ENCODE results near the gene FLOT1. TPM values are rescaled to one million over a fixed set of nuclear protein-coding genes. Genes with fewer than 3 reads are reported as not detected.
A peak's percentile ranks its signal among the peaks of the same experiment; 100 is the strongest.

The FLOT1 gene
- total and polyA plus RNA-seq, 9 of the 15 experiments (the other 6 are each of a cell fraction or from before 2014, with no cell fraction given), result 11.7 to 149 (median 118) TPM

DNA sequence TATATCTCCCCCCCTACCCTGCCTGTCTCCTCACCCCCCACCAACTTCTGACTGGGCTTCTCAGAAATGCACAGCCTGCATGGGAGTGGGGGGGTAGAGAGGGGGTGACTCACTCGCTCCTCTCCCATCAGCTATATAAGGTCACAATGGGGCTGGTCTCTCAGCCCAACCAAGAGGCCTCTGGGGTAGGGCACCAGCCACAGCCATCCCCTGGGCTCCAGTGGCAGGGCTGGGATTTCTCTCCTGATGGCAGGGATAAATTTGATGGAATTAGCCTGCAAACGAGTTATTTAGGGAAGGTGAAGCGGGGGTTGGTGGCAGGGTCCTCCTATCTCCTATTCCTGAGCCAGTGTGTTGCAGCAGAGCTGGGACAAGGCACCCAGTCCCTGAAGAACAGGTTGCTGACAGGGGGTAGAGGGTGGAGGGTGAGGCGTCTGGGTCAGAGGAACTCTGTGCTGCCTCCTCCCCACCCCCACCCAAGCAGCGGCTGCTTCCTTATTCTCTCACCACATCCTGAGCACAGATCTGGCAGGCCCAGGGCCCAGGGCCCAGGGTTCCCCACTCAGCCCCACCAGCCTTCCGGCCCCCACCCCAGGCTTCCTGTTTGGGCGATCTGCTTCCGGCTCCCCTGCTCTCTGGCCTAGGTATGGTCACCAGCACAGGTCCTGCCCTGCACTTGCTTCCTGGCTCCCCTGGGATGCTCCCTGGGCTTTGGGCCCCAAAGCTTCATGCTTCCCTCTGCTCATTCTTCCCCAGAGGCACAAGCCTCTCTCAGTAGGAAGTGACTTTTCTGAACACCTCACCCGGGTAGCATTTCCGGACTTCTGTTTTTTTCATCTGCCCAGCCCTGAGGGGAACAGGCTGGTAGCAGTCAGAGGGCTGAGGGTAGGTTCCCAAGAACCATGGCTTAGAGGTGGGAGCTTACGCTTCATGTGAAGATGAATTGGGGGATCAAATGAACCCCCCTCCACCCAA lies 60.1 kb downstream of the FLOT1 start (continued):
- TF ChIP-seq, protein P1, sequence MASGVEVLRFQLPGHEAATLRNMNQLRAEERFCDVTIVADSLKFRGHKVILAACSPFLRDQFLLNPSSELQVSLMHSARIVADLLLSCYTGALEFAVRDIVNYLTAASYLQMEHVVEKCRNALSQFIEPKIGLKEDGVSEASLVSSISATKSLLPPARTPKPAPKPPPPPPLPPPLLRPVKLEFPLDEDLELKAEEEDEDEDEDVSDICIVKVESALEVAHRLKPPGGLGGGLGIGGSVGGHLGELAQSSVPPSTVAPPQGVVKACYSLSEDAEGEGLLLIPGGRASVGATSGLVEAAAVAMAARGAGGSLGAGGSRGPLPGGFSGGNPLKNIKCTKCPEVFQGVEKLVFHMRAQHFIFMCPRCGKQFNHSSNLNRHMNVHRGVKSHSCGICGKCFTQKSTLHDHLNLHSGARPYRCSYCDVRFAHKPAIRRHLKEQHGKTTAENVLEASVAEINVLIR (CRISPR knock-in tag; IDR thresholded peaks at IDR 0.05), result no peak
- TF ChIP-seq U2AF1 (optimal IDR thresholded peaks at IDR 0.05; ENCODE audit: low read depth, low read length), result no peak
- TF ChIP-seq PATZ1 (CRISPR knock-in tag; IDR thresholded peaks at IDR 0.05; ENCODE audit: borderline replicate concordance), result no peak
- no peak for TF ChIP-seq CEBPG (CRISPR knock-in tag; IDR thresholded peaks at IDR 0.05)
- no peak for TF ChIP-seq CEBPG (tag; conservative IDR thresholded peaks at IDR 0.05 in 1 of 2, IDR thresholded peaks at IDR 0.05 in 1 of 2)
- TF ChIP-seq, protein P2, sequence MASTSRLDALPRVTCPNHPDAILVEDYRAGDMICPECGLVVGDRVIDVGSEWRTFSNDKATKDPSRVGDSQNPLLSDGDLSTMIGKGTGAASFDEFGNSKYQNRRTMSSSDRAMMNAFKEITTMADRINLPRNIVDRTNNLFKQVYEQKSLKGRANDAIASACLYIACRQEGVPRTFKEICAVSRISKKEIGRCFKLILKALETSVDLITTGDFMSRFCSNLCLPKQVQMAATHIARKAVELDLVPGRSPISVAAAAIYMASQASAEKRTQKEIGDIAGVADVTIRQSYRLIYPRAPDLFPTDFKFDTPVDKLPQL (IDR thresholded peaks at IDR 0.05; ENCODE audit: extremely low read depth, insufficient read length), result no peak
- TF ChIP-seq, protein P3, sequence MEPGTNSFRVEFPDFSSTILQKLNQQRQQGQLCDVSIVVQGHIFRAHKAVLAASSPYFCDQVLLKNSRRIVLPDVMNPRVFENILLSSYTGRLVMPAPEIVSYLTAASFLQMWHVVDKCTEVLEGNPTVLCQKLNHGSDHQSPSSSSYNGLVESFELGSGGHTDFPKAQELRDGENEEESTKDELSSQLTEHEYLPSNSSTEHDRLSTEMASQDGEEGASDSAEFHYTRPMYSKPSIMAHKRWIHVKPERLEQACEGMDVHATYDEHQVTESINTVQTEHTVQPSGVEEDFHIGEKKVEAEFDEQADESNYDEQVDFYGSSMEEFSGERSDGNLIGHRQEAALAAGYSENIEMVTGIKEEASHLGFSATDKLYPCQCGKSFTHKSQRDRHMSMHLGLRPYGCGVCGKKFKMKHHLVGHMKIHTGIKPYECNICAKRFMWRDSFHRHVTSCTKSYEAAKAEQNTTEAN (CRISPR knock-in tag; IDR thresholded peaks at IDR 0.05), result no peak
- peak; percentile 99 for TF ChIP-seq JUND (IDR thresholded peaks at IDR 0.05; ENCODE audit: borderline replicate concordance, low read depth, low read length)
- TF ChIP-seq JUND (tag; IDR thresholded peaks at IDR 0.05; ENCODE audit: borderline replicate concordance, low read depth, low read length), result peak; percentile 93
- TF ChIP-seq GTF2E2 (tag; IDR thresholded peaks at IDR 0.05), result peak; percentile 89
- TF ChIP-seq ZFP1 (CRISPR knock-in tag; IDR thresholded peaks at IDR 0.05), result no peak
- peak; percentile 39; the same call in 1 of the 2 replicates for TF ChIP-seq PHF21A (IDR thresholded peaks at IDR 0.05; ENCODE audit: borderline replicate concordance, low read depth)
- no peak for TF ChIP-seq ZFP36 (IDR thresholded peaks at IDR 0.05; ENCODE audit: low read depth, low read length, partially characterized antibody)
- TF ChIP-seq TRIM28 (IDR thresholded peaks at IDR 0.05), result no peak; the same call in 1 of the 2 replicates
- TF ChIP-seq PRMT5 (CRISPR knock-in tag; IDR thresholded peaks at IDR 0.05), result no peak
- TF ChIP-seq SRSF3 (IDR thresholded peaks at IDR 0.05; ENCODE audit: insufficient read depth, low read length), result no peak
- TF ChIP-seq ZNF586 (CRISPR knock-in tag; conservative IDR thresholded peaks at IDR 0.05), result no peak
- TF ChIP-seq, protein P4, sequence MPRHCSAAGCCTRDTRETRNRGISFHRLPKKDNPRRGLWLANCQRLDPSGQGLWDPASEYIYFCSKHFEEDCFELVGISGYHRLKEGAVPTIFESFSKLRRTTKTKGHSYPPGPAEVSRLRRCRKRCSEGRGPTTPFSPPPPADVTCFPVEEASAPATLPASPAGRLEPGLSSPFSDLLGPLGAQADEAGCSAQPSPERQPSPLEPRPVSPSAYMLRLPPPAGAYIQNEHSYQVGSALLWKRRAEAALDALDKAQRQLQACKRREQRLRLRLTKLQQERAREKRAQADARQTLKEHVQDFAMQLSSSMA (CRISPR knock-in tag; IDR thresholded peaks at IDR 0.05), result no peak
- TF ChIP-seq RAD21 (CRISPR knock-in tag; conservative IDR thresholded peaks at IDR 0.05 in 1 of 2, IDR thresholded peaks at IDR 0.05 in 1 of 2), result no peak
